SW480 (cell line): ENCODE results near the gene FAM181B.

Experiments
- DNase-seq: peaks from one replicate; pipeline ENCODE4 v3.0.0-alpha.2; 2016; ENCODE audit warnings: low spot score

The FAM181B gene, protein sequence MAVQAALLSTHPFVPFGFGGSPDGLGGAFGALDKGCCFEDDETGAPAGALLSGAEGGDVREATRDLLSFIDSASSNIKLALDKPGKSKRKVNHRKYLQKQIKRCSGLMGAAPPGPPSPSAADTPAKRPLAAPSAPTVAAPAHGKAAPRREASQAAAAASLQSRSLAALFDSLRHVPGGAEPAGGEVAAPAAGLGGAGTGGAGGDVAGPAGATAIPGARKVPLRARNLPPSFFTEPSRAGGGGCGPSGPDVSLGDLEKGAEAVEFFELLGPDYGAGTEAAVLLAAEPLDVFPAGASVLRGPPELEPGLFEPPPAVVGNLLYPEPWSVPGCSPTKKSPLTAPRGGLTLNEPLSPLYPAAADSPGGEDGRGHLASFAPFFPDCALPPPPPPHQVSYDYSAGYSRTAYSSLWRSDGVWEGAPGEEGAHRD

DNA sequence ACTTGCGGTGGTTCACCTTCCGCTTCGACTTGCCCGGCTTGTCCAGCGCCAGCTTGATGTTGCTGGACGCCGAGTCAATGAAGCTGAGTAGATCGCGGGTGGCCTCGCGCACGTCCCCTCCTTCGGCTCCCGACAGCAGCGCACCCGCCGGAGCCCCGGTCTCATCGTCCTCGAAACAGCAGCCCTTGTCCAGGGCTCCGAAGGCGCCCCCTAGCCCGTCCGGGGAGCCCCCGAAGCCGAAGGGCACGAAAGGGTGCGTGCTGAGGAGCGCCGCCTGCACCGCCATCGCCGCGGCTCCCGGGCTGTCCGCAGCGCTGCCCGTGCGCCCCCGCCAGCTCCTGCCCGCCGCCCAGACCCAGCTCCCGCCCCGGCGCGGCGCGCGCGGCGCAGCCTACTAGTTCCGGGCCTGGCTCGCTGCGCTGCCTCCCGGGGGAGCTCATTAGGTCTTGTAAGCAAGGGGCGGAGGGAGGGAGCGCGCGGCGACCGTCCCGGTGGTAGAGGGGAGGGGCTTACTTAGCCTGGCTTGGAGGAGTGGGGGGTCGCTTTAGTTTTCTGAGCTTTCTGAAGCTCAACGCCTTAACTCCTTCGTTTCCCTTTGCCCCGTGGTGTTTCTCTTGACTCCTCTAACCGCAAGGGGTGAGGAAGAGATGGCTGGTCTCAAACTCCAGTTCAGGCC lies at the start of gene FAM181B:
TSS of gene FAM181B (minus strand) at position 421 of the 676 bp plus-strand sequence. CDS start at position 286, 135 bp downstream.
- peak; percentile 21 for DNase-seq

DNA sequence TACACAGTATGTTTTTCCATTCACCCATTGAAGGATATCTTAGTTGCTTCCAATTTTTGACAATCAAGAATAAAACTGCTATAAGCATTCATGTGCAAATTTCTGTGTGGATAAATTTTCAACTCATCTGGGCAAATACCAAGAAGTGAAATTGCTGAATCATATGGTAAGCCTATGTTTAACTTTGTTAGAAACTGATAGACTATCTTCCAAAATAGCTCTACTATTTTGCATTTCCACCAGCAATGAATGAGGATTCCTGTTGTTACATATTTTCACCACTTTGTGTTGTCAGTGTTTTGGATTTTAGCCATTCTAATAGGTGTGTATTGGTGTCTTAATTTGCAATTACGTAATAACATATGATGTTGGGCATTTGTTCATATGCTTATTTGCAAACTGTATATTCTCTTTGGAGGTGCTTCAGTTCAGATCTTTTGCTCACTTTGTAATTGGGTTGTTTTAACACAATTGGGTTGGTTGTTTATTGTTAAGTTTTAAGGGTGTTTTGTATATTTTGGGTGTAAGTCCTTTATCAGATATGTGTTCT lies 49.2 kb upstream of the FAM181B start:
- no peak for DNase-seq

DNA sequence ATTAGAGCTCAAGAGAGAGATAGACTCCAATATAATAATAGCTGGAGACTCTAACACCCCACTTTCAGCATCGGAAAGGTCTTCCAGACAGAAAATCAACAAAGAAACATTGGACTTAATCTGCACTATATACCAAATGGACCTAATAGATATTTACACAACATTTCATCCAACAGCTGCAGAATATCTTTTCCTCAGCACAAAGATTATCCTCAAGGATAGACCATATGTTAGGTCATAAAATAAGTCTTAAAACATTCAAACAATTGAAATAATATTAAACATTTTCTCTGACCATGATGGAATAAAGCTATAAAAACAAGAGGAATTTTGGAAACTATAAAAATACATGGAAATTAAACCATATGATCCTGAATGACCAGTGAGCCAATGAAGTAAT lies 45.1 kb upstream of the FAM181B start:
- DNase-seq: no peak

DNA sequence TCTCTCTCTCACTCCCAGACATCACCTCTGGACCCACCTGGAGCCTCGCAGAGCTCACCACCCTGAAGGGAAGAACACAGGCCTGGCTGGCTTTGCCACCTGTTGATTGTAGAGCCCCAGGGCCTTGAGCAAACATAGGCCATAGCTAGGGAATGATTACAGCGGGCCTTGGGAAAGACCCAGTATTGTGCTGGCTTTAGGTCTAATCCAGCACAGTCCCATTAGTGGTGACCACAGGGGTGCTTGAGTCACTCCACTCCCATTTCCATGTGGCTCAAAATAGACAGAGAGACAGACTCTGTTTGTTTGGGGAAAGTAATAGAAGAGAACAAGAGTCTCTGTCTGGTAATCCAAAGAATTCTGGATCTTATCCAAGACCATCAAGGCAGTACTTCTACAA lies 42.7 kb upstream of the FAM181B start:
- DNase-seq: no peak

DNA sequence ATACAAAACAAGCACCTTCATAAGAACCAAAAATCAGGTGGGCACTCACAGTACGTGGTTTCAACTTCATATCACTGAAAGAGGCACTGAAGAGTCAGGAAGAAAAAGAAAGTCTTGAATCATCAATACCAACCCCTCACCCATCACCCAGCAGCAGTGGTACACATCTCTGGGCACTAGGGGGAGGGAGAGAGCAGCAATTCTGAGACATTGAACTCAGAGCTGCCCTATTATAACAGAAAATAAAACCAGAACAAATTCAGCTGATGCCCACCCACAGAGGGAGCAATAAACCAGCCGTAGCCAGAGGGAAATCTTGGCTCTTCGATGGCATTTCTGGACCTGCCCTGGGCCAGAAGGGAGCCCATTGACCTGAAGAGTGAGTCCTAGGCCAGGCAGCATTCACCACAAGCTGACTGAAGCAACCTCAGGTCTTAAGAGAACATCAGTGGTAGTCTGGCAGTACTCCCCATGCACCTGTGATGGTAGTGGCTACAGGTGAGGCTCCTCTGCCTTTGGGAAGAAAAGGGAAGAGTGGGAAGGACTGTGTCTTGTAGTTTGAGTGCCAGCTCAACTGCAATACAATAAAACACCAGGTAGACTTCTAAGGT lies 42.2 kb upstream of the FAM181B start:
- peak; percentile 16 for DNase-seq

DNA sequence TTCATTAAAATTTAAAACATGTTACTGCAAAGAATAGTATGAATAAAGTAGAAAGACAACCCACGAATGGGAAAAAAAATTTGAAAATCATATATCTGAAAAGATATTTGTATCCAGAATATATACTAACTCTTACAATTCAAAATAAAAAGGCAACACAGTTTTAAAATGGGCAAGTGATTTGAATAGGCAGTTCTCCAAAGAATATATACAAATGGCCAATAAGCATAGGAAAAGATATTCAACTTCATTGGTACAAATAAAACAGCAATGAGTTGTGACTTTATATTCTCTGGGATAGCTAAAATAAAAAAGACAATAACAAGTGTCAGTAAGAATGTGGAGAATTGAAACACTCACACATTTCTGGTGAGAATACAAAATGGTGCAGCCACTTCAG lies 41.6 kb upstream of the FAM181B start:
- no peak for DNase-seq

DNA sequence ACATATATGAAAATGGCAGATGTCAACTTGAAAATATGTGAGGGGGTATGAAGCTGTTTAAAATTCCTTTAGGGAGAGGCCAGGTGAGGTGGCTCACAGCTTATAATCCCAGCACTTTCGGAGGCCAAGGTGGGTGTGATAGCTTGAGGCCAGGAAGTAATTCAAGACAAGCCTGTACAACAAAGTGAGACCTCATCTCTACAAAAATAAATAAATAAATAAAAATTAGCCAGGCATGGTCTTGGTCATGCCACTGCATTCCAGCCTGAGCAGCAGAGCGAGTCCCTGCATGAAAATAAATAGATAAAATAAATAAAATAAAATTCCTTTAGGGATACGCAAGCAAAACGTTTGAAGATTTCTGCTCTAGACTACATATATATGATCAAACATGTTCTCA lies 38.1 kb upstream of the FAM181B start:
- DNase-seq: no peak

DNA sequence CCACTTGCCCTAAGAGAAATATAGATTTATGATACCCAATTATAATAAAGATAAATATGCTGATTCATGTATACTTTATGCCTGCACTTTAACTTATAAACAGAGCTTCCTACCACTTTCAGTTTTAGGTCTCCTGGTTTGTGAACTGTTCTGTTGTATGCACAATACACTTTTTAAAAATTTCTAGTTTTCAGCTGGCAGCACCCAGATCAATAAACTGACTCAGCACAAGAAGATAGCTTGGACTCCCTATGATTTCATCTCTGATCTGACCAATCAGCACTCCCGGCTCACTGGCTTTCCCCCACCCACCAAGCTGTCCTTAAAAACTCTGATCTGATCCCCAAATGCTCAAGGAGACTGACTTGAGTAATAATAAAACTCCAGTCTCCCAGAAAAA lies 33.5 kb upstream of the FAM181B start:
- no peak for DNase-seq

DNA sequence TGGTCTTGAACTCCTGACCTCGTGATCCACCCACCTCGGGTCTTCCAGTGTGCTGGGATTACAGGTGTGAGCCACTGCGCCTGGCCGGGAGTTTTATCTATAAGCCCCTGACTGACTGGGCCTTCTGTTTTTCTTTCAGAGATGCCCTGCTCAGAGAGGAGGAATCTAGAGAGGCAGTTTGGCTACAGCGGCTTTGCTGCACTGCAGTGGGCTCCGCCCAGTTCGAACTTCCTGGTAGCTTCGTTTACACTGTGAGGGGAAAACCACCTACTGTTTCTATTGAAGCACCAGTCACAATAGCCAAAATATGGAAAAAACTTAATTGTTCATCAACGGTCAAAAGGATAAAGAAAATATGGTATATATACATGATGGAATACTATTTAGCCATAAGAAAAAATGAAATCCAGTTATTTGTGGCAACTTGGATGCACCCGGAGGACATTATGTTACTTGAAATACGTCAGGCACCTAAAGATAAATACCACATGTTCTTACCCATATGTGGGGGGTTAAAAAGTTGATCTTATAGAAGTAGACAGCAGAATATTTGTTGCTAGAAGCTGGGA lies 31.9 kb upstream of the FAM181B start:
- DNase-seq: no peak

DNA sequence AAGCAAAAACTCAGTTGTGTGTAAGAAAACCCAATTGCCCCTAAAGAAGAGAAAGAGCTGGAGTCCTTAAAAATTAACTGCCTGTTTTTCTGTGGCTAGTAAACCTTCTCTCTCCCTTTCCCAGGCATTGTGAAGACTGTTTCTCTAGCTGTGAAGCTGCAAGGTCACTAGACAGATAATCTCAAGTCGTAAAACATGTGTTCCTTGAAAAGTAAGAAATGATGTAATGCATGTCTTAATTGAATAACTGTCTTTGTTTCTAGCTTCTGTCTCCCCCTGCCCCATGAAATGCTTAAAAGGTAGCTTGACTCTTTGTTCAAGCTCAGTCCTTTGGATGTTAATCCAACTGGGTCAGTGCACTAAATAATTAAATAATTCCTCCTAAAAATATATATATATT lies 29.5 kb upstream of the FAM181B start:
- no peak for DNase-seq

DNA sequence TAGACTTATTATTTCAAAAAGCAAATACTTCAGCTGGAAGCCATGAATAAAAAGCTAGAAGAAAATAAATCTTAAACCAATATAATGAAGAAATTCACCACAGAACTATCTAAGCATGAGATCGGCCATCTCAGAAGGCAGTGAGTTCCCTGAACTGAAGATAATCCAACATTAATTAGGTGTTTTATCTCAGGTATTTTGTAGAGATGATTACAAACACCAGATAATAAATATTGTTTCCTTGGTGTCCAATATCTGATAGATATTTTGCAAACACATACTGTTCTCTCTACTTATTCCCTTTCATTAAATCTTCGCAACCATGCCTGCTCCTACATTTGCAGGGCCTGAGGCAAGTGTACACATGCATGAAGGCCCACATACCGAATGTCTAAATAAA lies 26.0 kb upstream of the FAM181B start:
- DNase-seq: no peak

DNA sequence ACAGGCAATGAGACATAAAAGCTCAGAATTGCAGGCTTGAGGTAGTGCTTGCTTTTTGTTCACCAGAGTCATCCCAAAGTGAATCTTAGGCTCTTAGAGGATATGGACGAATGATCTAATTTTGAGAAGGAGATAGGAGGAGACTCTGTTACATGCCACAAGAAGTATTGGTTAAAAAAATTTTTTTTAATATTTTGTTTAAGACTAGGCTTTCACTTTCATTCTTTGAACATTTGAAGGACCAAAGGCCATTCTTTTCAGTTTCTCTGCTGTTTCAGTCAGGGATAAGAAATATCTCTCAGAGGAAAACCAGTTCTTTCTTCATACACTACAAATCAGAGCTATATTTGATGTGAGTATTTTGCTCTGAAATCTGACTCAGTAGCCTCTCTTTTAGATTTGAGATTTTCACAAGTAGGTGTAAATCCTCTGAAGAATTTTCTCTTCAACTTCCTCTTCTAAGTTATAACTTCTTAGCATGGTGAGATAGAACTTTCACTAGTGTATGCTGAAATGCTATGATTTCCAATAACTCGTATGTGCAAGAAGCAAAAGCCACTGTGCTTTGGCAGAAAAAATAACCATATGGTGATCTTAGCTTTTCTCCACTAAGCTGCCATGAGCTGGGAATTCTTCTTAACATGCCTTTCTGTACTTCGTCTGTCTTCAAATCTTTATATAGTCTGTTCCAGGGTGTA lies 24.1 kb upstream of the FAM181B start:
- DNase-seq: no peak

DNA sequence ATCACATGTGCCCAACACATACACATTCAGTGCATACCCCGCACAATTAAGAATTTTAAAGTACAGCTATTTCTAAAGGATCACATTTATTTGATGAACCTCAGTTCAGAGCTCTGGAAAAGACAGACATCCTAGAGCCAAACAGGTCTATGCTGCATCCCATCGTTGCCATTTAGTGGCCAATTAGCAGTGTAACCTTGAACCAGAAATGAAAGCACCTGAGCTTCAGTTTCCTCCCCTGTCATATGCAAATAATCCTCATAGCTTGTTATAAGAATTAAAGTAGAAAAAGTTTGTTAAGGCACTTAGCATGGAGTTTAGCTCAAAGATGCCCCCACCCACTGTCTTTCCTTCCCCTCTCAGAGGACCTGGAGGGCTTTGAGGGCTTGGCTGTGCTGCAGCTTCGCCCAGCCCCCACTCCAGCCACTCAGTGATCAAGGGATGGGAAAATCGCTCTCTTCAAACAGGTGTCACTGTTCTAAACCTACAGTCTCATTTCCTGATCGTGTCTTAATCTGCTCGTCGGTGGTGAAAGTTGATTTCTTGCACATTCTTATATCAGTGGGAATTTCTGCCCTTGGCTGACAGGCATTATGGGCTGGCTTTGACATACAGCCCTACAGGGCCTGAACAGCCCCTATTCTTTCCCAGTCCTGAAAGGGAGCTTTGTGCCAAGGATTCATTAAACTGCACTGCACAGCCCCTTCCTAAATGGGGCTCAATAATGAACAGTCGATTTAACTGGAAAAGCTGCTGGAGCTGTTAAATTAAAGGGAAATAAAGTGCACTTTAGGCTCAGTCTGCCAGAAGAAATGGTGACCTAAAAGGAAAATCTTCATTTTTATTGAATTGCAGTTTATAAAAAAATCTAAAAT lies 23.3 kb upstream of the FAM181B start:
- no peak for DNase-seq

DNA sequence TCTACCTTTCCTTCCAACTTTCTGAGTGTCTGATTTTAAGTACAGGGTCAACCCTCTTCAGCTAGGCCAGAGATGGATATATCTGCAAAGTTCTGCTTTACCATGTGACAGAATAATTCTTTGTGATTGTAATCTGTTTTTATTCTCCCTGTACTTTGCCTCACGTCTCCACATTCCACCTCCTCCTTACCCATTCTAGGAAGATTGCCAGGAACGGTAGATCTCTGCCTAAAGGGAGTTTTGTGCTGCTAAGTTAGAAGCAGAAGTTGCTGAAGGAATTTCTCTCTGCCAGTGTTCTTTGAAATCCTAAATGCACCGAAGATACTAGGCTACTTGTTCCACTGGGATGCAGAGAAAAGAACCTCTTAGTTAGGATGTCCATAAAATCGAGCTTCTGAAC lies 20.7 kb upstream of the FAM181B start:
- no peak for DNase-seq

DNA sequence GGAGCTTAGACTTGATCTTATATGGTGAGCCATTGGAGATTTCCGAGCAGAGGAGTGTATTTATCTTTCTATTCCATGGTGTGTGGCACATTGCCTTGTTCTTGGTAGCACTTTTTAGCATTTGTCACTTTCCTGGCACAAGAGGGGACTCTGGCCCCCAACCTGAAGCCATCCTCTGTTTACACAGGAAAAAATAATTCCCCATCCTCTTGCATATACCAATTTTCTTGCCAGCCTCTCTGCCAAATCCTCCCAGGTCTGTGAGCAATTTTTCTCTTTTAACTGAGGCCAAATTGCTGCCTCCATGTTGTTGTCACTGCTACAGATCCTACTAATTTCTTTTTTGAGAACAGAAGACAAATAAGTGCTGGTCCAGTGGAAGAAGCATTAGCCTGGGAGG lies 20.3 kb upstream of the FAM181B start:
- no peak for DNase-seq

DNA sequence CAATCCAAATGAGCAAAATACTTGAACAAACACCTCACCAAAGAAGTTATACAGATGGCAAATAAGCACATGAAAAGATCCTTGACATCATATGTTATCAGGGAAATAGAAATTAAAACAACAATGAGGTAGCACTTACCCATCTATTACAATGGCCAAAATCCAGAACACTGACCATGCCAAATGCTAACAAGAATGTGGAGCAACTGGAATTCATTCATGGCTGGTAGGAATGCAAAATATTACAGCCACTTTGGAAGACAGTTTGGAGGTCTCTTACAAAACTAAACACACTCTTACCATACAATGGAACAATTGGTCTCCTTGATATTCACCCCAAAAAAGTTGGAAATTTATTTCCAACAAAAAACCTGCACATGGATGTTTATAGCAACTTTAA lies 19.1 kb upstream of the FAM181B start:
- DNase-seq: no peak

DNA sequence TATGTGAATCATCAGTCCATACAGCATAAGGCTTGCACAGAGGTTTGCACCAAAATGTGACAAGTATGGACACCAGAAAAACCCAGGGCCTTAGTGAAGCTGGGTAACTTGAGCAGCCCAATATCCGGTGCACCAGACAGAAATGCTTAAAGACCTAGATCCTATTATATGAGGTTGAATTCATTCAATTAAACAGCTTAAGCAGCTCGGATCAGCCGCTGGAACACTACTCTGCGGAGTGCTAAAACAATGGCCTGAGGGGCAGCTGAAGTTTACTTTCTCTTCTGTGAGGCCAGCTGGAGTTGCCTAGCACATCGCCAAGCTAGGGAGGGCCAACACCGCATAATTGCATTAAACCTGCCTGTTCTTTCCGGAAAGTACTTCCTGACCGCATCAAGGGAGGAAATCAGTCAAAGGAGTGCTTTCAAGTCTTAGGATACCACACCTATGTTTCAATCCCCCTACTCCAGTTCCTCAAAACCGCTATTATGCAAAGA lies 17.0 kb upstream of the FAM181B start:
- peak; percentile 62 for DNase-seq

DNA sequence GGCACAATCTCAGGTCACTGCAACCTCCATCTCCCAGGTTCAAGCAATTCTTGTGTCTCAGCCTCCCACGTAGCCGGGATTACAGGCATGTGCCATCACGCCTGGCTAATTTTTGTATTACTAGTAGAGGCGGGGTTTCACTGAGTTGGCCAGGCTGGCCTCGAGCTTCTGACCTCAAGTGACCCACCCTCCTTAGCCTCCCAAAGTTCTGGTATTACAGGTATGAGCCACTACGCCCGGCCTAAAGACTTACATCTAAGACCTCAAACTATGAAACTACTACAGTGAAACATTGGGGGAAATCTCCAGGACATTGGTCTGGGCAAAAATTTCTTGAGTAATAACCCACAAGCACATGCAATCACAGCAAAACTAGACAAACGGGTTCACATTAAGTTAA lies 13.8 kb upstream of the FAM181B start:
- no peak for DNase-seq

DNA sequence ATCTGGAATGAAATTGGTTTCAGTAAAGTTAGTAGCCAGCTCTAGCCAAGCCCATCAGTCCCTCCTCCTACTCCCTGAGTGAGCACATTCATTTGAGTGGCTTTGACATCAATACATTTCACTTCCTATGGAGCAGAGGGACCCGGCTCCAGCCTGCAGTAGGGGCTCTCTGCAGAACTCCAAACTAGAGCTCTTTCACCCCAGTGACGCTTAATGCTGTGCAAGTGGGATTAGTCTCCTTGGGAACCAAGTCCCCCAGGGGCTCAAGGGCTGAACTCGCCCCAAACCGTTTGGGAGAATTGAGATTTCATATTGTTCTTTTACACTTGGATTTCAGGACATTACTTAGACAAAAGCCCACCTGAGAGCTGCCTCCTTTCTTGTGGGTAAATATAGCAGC lies 4.4 kb upstream of the FAM181B start:
- no peak for DNase-seq

DNA sequence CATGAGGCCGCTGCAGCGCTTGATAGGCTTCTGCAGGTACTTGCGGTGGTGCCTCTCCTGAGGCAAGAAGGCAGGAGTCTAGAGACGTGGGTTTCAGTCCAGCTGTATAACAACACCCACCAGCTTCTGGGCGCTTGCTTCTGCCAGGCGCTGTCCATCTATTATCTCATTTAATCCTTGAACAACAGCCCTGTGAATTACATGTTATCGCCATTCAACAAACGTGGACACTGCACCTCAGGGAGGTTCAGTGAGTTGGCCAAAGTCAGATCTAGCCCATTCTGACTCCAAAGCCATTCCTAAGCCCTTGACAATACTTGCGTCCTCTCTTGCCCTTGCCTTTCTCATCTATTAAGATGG lies 436 bp upstream of the FAM181B start:
- DNase-seq: no peak
